ENCODE results near the gene SIRPG. TPM values are rescaled to one million over a fixed set of nuclear protein-coding genes. Genes with fewer than 3 reads are reported as not detected.

SIRPG gene
- total and polyA plus RNA-seq, 8 donors, result 0.15 to 0.58 (median 0.34) TPM; not detected in 1

GRCh38 chr20:1689721-1690120, 32.1 kb upstream of the SIRPG start:
- Histone ChIP-seq H3K36me3 (no peaks in the 10 kb centered on the region), H3K27me3 (peaks cover 0 to 32% of the 10 kb centered on the region in 2 donors), H3K9me3 (no peaks in the 10 kb centered on the region), H3K4me3 (no peak overlapping the region), H3K4me1 (no peaks in the 10 kb centered on the region), H3K27ac (no peak overlapping the region)
- DNase-seq (no peak), ATAC-seq (no peak)
- intact Hi-C loops (cut with DNase I), result no loop called here
- TF ChIP-seq, protein P1, sequence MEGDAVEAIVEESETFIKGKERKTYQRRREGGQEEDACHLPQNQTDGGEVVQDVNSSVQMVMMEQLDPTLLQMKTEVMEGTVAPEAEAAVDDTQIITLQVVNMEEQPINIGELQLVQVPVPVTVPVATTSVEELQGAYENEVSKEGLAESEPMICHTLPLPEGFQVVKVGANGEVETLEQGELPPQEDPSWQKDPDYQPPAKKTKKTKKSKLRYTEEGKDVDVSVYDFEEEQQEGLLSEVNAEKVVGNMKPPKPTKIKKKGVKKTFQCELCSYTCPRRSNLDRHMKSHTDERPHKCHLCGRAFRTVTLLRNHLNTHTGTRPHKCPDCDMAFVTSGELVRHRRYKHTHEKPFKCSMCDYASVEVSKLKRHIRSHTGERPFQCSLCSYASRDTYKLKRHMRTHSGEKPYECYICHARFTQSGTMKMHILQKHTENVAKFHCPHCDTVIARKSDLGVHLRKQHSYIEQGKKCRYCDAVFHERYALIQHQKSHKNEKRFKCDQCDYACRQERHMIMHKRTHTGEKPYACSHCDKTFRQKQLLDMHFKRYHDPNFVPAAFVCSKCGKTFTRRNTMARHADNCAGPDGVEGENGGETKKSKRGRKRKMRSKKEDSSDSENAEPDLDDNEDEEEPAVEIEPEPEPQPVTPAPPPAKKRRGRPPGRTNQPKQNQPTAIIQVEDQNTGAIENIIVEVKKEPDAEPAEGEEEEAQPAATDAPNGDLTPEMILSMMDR (IDR thresholded peaks at IDR 0.05), result no peak

GRCh38 chr20:1688886-1689538, 31.4 kb upstream of the SIRPG start:
- no peaks in the 10 kb centered on the region for H3K4me1 ChIP-seq
- TF ChIP-seq, protein P1 (IDR thresholded peaks at IDR 0.05), result no peak
- no peak overlapping the region for H3K4me3 ChIP-seq
- no peaks in the 10 kb centered on the region for H3K36me3 ChIP-seq
- DNase-seq, result no peak
- peaks cover 0 to 24% of the 10 kb centered on the region in 2 donors for H3K27me3 ChIP-seq
- H3K27ac ChIP-seq, result no peak overlapping the region
- no peaks in the 10 kb centered on the region for H3K9me3 ChIP-seq
- ATAC-seq, result no peak
- intact Hi-C loops (cut with DNase I), result no loop called here

GRCh38 chr20:1687053-1687452, 29.5 kb upstream of the SIRPG start:
- intact Hi-C loops (cut with DNase I), result no loop called here
- H3K9me3 ChIP-seq, result peaks cover 0 to 3% of the 10 kb centered on the region in 2 donors
- TF ChIP-seq, protein P1 (IDR thresholded peaks at IDR 0.05), result no peak
- ATAC-seq, result no peak
- no peaks in the 10 kb centered on the region for H3K4me1 ChIP-seq
- peaks cover 0 to 16% of the 10 kb centered on the region in 2 donors for H3K27me3 ChIP-seq
- DNase-seq, result no peak
- H3K36me3 ChIP-seq, result no peaks in the 10 kb centered on the region
- H3K27ac ChIP-seq, result no peak overlapping the region
- H3K4me3 ChIP-seq, result no peak overlapping the region

- peaks cover 0 to 9% of the 10 kb centered on the region in 2 donors for H3K9me3 ChIP-seq
- H3K36me3 ChIP-seq, result no peaks in the 10 kb centered on the region
- ATAC-seq (no peak), DNase-seq (no peak)
- intact Hi-C loops (cut with DNase I), result no loop called here
- peaks cover 0 to 16% of the 10 kb centered on the region in 2 donors for H3K27me3 ChIP-seq
- no peaks in the 10 kb centered on the region for H3K4me1 ChIP-seq
- H3K27ac ChIP-seq, result no peak overlapping the region
- H3K4me3 ChIP-seq, result no peak overlapping the region
- TF ChIP-seq, protein P1 (IDR thresholded peaks at IDR 0.05), result no peak
Observed at GRCh38 chr20:1686151-1686748, 28.7 kb upstream of the SIRPG start.

- no peak for ATAC-seq
- intact Hi-C loops (cut with DNase I), result no loop called here
- Histone ChIP-seq H3K4me3 (no peak overlapping the region), H3K27me3 (peaks cover 0 to 12% of the 10 kb centered on the region in 2 donors), H3K27ac (no peak overlapping the region), H3K4me1 (no peaks in the 10 kb centered on the region), H3K36me3 (no peaks in the 10 kb centered on the region), H3K9me3 (peaks cover 0 to 9% of the 10 kb centered on the region in 2 donors)
- no peak for DNase-seq
- TF ChIP-seq, protein P1 (IDR thresholded peaks at IDR 0.05), result no peak
Observed at GRCh38 chr20:1685304-1686052, 27.9 kb upstream of the SIRPG start.
